CD14-positive monocyte (primary cell): ENCODE measurements around the gene RABEP2. TPM values are rescaled to one million over a fixed set of nuclear protein-coding genes. Genes with fewer than 3 reads are reported as not detected.
"Not testable (repeated sequence)": the region's sequence is repeated elsewhere in the genome, so short reads cannot be mapped to it uniquely, and the experiment has no call there.

Experiments
- DNase-seq, 3 donors: peaks; one replicate each; pipeline ENCODE4 v3.0.0-alpha.2; 2011 to 2022
- H2AFZ ChIP-seq: 2 replicates; pipeline ENCODE4 v1.6.0; 2012; ENCODE audit warnings: mild to moderate bottlenecking, low read depth, low read length, inconsistent platforms; ENCODE audit not compliant: insufficient read depth, poor library complexity, severe bottlenecking
- H3K27ac ChIP-seq, 2 donors: 1 replicate in 1 of 2; 2 replicates in 1 of 2; pipeline ENCODE4 v1.5.1; 2012 to 2013; ENCODE audit warnings: low read length in 2 of 2, control low read depth in 1 of 2, inconsistent platforms in 1 of 2, low read depth in 1 of 2, mild to moderate bottlenecking in 1 of 2
- H3K27me3 ChIP-seq, 2 donors: one replicate each; pipeline versions ENCODE4 v1.6.0 to v1.6.1; 2011 to 2013; ENCODE audit warnings: low read length in 2 of 2; ENCODE audit not compliant: control insufficient read depth in 2 of 2, insufficient read depth in 2 of 2
- H3K36me3 ChIP-seq, 2 donors: replicated peaks in 1 of 2; 1 replicate in 1 of 2; 2 replicates in 1 of 2; pipeline versions ENCODE4 v1.5.1 to v1.6.1; 2012 to 2013; ENCODE audit warnings: low read length in 2 of 2, control low read depth in 1 of 2, inconsistent platforms in 1 of 2, mild to moderate bottlenecking in 1 of 2; ENCODE audit not compliant: insufficient read depth in 2 of 2, control insufficient read depth in 1 of 2
- H3K4me1 ChIP-seq, 2 donors: 1 replicate in 1 of 2; 2 replicates in 1 of 2; pipeline versions ENCODE4 v1.5.1 to v1.6.1; 2012 to 2013; ENCODE audit warnings: low read length in 2 of 2, control low read depth in 1 of 2, inconsistent platforms in 1 of 2, mild to moderate bottlenecking in 1 of 2, moderate library complexity in 1 of 2; ENCODE audit not compliant: insufficient read depth in 2 of 2, control insufficient read depth in 1 of 2
- H3K4me2 ChIP-seq: replicated peaks from 2 replicates; pipeline ENCODE3; 2012; ENCODE audit warnings: low read length, moderate library complexity, mild to moderate bottlenecking; ENCODE audit not compliant: poor library complexity, severe bottlenecking; ENCODE audit errors: extremely low read depth
- H3K4me3 ChIP-seq, 3 experiments: fragments of 200-600 bp in 1 of 3; sonication (generic) in 1 of 3; replicated peaks in 1 of 3; 1 replicate in 2 of 3; 2 replicates in 1 of 3; pipeline ENCODE4 v1.5.1; 2011 to 2013; ENCODE audit warnings: low read length in 3 of 3, mild to moderate bottlenecking in 3 of 3, control low read depth in 2 of 3, low read depth in 2 of 3, inconsistent platforms in 1 of 3, moderate library complexity in 1 of 3
- H3K79me2 ChIP-seq: 2 replicates; pipeline ENCODE4 v1.6.0; 2012; ENCODE audit warnings: mild to moderate bottlenecking, control low read depth, inconsistent platforms, low read length, moderate library complexity; ENCODE audit not compliant: insufficient read depth
- H3K9ac ChIP-seq: 2 replicates; pipeline ENCODE4 v1.6.0; 2017; ENCODE audit warnings: low read length, mild to moderate bottlenecking; ENCODE audit not compliant: insufficient read depth, poor library complexity, severe bottlenecking
- H3K9me3 ChIP-seq, 2 donors: replicated peaks in 1 of 2; 1 replicate in 1 of 2; 2 replicates in 1 of 2; pipeline versions ENCODE4 v1.5.1 to v1.6.1; 2012 to 2013; ENCODE audit warnings: low read length in 2 of 2, control low read depth in 1 of 2; ENCODE audit not compliant: control insufficient read depth in 1 of 2, insufficient read depth in 1 of 2
- H4K20me1 ChIP-seq: 2 replicates; pipeline ENCODE4 v1.6.0; 2012; ENCODE audit warnings: mild to moderate bottlenecking, low read length, control low read depth, moderate library complexity; ENCODE audit not compliant: insufficient read depth
- H3K27ac Mint-ChIP-seq, 7 donors: one replicate each; pipeline ENCODE4 v1.8.0; 2020; ENCODE audit warnings: mild to moderate bottlenecking in 7 of 7, mixed read lengths in 7 of 7, moderate library complexity in 6 of 7, inconsistent platforms in 2 of 7
- H3K27me3 Mint-ChIP-seq, 3 donors: one replicate each; pipeline ENCODE4 v1.8.0; 2021 to 2022; ENCODE audit warnings: low read depth in 3 of 3, mild to moderate bottlenecking in 3 of 3, mixed read lengths in 3 of 3, moderate library complexity in 3 of 3, inconsistent platforms in 1 of 3
- H3K36me3 Mint-ChIP-seq, 2 donors: one replicate each; pipeline ENCODE4 v1.8.0; 2020; ENCODE audit warnings: mixed read lengths in 2 of 2, inconsistent platforms in 1 of 2, mild to moderate bottlenecking in 1 of 2
- H3K4me1 Mint-ChIP-seq: one replicate; pipeline ENCODE4 v1.8.0; 2020; ENCODE audit warnings: mild to moderate bottlenecking, mixed read lengths
- H3K4me3 Mint-ChIP-seq, 2 donors: one replicate each; pipeline ENCODE4 v1.8.0; 2020; ENCODE audit warnings: mild to moderate bottlenecking in 2 of 2, mixed read lengths in 2 of 2, moderate library complexity in 1 of 2
- H3K9me3 Mint-ChIP-seq, 7 donors: one replicate each; pipeline ENCODE4 v1.8.0; 2020 to 2022; ENCODE audit warnings: mixed read lengths in 7 of 7, mild to moderate bottlenecking in 6 of 7, moderate library complexity in 6 of 7, inconsistent platforms in 2 of 7
- CTCF ChIP-seq: fragments of 200-600 bp; IDR thresholded peaks from one replicate; pipeline ENCODE4 v1.8.0; 2022; ENCODE audit warnings: antibody characterized with exemption, mild to moderate bottlenecking
- WGBS: methylation state at CpG from one replicate; pipeline ENCODE4 v1.1.5; 2013; ENCODE audit warnings: missing lambda C conversion rate; ENCODE audit not compliant: insufficient coverage; 5-methylcytosine and 5-hydroxymethylcytosine counted together
- intact Hi-C, 2 donors: fragments of 100-400 bp; cut with micrococcal nuclease; formaldehyde crosslinking; loops; one replicate each; pipeline versions ENCODE4 v1.15.0 to v1.15.1; 2023
- polyA plus RNA-seq, 3 donors: library from polyadenylated mRNA; depleted of rRNA in 1 of 3; unstranded in 2 of 3; stranded (reverse) in 1 of 3; fragments of 300-500 nt in 2 of 3; fragments of >200 nt in 1 of 3; fragmentation: Illumina TruSeq in 2 of 3; gene quantifications; 1 replicate in 2 of 3; 2 replicates in 1 of 3; pipeline ENCODE4 v1.2.3, GENCODE V29; 2012 to 2021

RABEP2 gene
- polyA plus RNA-seq, 3 donors = 1.9 to 21.6 (median 2.5) TPM

- Mint-ChIP-seq H3K9me3 (no peaks in the 10 kb centered on the region), H3K36me3 (no peaks in the 10 kb centered on the region), H3K27me3 (peaks cover 0 to 8% (median 0%) of the 10 kb centered on the region in 3 donors), H3K27ac (peak overlapping the region in 3 of 7 donors; percentile 3 to 43 (median 33)), H3K4me1 (peaks cover 25% of the 10 kb centered on the region), H3K4me3 (no peak overlapping the region)
- no peak for TF ChIP-seq CTCF
- intact Hi-C loops = loop anchor here in 1 of 2 donors (10.0 kb wide), 2 partner anchors 83 to 373 kb away; partner anchors contain the start of genes SGF29 and TUFM
- Histone ChIP-seq H3K4me2 (no peak overlapping the region), H4K20me1 (peaks cover 10% of the 10 kb centered on the region), H2AFZ (no peak overlapping the region), H3K27ac (no peak overlapping the region), H3K27me3 (no peaks in the 10 kb centered on the region), H3K9me3 (no peaks in the 10 kb centered on the region), H3K4me1 (peaks cover 20 to 25% of the 10 kb centered on the region in 2 donors), H3K4me3 (no peak overlapping the region), H3K9ac (no peak overlapping the region), H3K36me3 (no peaks in the 10 kb centered on the region), H3K79me2 (peaks cover 8% of the 10 kb centered on the region)
- no peak for DNase-seq
- no CpG with 5 or more reads among the region's 1 CpG for WGBS
Observed at GRCh38 chr16:28927815-28928214, 2.8 kb upstream of the RABEP2 start.

- H3K4me1 ChIP-seq = peaks cover 20 to 25% of the 10 kb centered on the region in 2 donors
- peak overlapping the region; percentile 95 for H3K4me2 ChIP-seq
- H3K4me3 ChIP-seq = peak overlapping the region in 2 of 3 experiments; percentile 70 to 96
- H3K9ac ChIP-seq = peak overlapping the region; percentile 98
- H3K4me3 Mint-ChIP-seq = peak overlapping the region; percentile 94 to 97
- H3K9me3 Mint-ChIP-seq, H3K9me3 ChIP-seq, H3K27me3 Mint-ChIP-seq, H3K36me3 ChIP-seq, H3K27me3 ChIP-seq, H3K79me2 ChIP-seq, DNase-seq: not testable (repeated sequence)
- peaks cover 4 to 12% of the 10 kb centered on the region in 2 donors for H3K36me3 Mint-ChIP-seq
- H3K4me1 Mint-ChIP-seq = peaks cover 25% of the 10 kb centered on the region
- no CpG with 5 or more reads among the region's 2 CpGs for WGBS
- peaks cover 10% of the 10 kb centered on the region for H4K20me1 ChIP-seq
- peak overlapping the region in 1 of 2 donors; percentile 95 for H3K27ac ChIP-seq
- intact Hi-C loops = loop anchor here in 1 of 2 donors (10.0 kb wide), 2 partner anchors 81 to 371 kb away; partner anchors contain the start of genes SGF29 and TUFM
- H3K27ac Mint-ChIP-seq = peak overlapping the region in 6 of 7 donors; percentile 91 to 96 (median 93)
- peak overlapping the region; percentile 98 for H2AFZ ChIP-seq
Observed at GRCh38 chr16:28926284-28926683, 1.2 kb upstream of the RABEP2 start.
